ENCODE results near the gene GPC5. TPM values are rescaled to one million over a fixed set of nuclear protein-coding genes. Genes with fewer than 3 reads are reported as not detected.

The GPC5 gene
- polyA plus RNA-seq, 2 of the 4 experiments (the other 2 are of a cell fraction): not detected

- FAIRE-seq: no peak
- H3K27ac ChIP-seq: no peak overlapping the region
- ATAC-seq: no peak
- H3K4me2 ChIP-seq: no peak overlapping the region
- TF ChIP-seq BHLHE40 (IDR thresholded peaks at IDR 0.05; ENCODE audit: low read depth, low read length) (no peak), MAZ (IDR thresholded peaks at IDR 0.05; ENCODE audit: borderline replicate concordance, low read depth, low read length) (no peak), ZFP36 (IDR thresholded peaks at IDR 0.05; ENCODE audit: borderline replicate concordance, partially characterized antibody) (no peak), ESRRA (IDR thresholded peaks at IDR 0.05; ENCODE audit: borderline replicate concordance, low read length) (no peak), POLR2AphosphoS2 (conservative IDR thresholded peaks at IDR 0.05; ENCODE audit: low read length) (no peak), KDM1A (IDR thresholded peaks at IDR 0.05; ENCODE audit: low read depth) (no peak), GATA3 (IDR thresholded peaks at IDR 0.05; ENCODE audit: borderline replicate concordance) (no peak), HES2 (IDR thresholded peaks at IDR 0.05) (no peak), RCOR1 (IDR thresholded peaks at IDR 0.05; ENCODE audit: low read depth, low read length) (no peak), RAD21 (conservative IDR thresholded peaks at IDR 0.05 in 1 of 2, IDR thresholded peaks at IDR 0.05 in 1 of 2) (no peak), JUN (IDR thresholded peaks at IDR 0.05) (no peak), PHF8 (IDR thresholded peaks at IDR 0.05; ENCODE audit: borderline replicate concordance, low read depth) (no peak)
- ChIA-PET POLR2A (no interaction called here), CTCF (no interaction called here)
- H3K9me3 ChIP-seq: no peaks in the 10 kb centered on the region; the same call in 2 of the 3 replicates
- WGBS (ENCODE audit: missing lambda C conversion rate): 0% methylated on average over 1 of the region's 1 CpG
- DNase-seq (ENCODE audit: low read depth in 1 of 2, low spot score in 1 of 2): no peak
- H3K4me1 ChIP-seq: no peaks in the 10 kb centered on the region
- H3K4me3 ChIP-seq: no peak overlapping the region
These were observed 562.5 kb downstream of the GPC5 start for GRCh38 chr13:91960947-91961346.

DNA sequence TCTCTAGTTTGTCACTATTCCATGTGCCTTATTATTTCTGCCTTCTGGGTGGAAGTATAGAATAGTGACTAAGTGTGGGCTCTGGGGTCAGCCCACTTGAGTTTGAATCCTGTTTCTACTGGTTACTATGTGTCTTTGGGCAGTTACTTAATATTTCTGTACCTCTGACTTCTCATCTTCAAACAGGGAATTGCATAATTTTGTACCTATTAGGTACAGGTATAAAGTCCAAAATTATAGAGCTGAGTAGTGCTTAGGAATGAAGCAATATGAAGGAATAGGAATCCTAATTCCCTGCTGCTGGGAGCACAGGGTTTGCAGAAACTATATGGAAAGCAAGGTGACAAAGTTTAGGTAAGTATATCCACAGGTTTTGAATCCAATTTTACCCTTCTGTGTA, 564.5 kb downstream of the GPC5 start:
- Histone ChIP-seq H3K4me1 (no peaks in the 10 kb centered on the region), H3K4me2 (no peak overlapping the region), H3K9me3 (no peaks in the 10 kb centered on the region), H3K4me3 (no peak overlapping the region), H3K27ac (no peak overlapping the region)
- CTCF ChIA-PET: no interaction called here
- TF ChIP-seq RAD21 (conservative IDR thresholded peaks at IDR 0.05 in 1 of 2, IDR thresholded peaks at IDR 0.05 in 1 of 2): no peak
- no peak for TF ChIP-seq HOXB13 (CRISPR knock-in tag; IDR thresholded peaks at IDR 0.05; ENCODE audit: low read depth)
- TF ChIP-seq, protein P1, sequence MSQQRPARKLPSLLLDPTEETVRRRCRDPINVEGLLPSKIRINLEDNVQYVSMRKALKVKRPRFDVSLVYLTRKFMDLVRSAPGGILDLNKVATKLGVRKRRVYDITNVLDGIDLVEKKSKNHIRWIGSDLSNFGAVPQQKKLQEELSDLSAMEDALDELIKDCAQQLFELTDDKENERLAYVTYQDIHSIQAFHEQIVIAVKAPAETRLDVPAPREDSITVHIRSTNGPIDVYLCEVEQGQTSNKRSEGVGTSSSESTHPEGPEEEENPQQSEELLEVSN (IDR thresholded peaks at IDR 0.05; ENCODE audit: borderline replicate concordance, low read depth): no peak
- TF ChIP-seq ZSCAN20 (CRISPR knock-in tag; IDR thresholded peaks at IDR 0.05): no peak
- TF ChIP-seq POLR2A (IDR thresholded peaks at IDR 0.05; ENCODE audit: low read length): no peak
- TF ChIP-seq HOXB5 (CRISPR knock-in tag; IDR thresholded peaks at IDR 0.05): no peak
- no peak for TF ChIP-seq MAZ (IDR thresholded peaks at IDR 0.05; ENCODE audit: borderline replicate concordance, low read depth, low read length)
- TF ChIP-seq, protein P2, sequence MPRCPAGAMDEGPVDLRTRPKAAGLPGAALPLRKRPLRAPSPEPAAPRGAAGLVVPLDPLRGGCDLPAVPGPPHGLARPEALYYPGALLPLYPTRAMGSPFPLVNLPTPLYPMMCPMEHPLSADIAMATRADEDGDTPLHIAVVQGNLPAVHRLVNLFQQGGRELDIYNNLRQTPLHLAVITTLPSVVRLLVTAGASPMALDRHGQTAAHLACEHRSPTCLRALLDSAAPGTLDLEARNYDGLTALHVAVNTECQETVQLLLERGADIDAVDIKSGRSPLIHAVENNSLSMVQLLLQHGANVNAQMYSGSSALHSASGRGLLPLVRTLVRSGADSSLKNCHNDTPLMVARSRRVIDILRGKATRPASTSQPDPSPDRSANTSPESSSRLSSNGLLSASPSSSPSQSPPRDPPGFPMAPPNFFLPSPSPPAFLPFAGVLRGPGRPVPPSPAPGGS (IDR thresholded peaks at IDR 0.05): no peak
- POLR2A ChIA-PET: no interaction called here
- FAIRE-seq (no peak), ATAC-seq (no peak), DNase-seq (ENCODE audit: low read depth in 1 of 2, low spot score in 1 of 2) (no peak)

DNA sequence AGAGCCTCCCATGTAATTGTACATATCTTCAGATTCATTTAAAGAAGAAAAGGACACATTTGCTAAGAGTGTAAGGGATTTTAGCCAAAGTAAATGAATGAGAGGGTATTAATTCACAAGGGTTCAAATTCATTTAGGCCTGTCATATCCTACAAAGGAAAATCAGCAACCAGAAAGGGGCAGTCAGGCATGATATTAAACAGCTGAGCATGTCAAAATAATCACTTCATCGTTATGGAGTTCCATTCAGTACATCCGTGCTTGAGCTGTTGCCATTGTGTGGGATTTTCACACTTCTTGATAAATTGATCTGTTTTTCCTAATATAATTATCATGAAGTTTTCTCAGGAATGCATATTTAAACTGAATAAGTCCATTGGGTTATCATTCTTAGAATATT, 567.1 kb downstream of the GPC5 start:
- TF ChIP-seq CBX8 (IDR thresholded peaks at IDR 0.05) (no peak), SREBF2 (IDR thresholded peaks at IDR 0.05) (no peak), CHD4 (IDR thresholded peaks at IDR 0.05; ENCODE audit: borderline replicate concordance) (no peak), MAX (IDR thresholded peaks at IDR 0.05) (no peak), MAZ (IDR thresholded peaks at IDR 0.05; ENCODE audit: borderline replicate concordance, low read depth, low read length) (no peak), FOSL2 (IDR thresholded peaks at IDR 0.05) (no peak), FOSL2 (CRISPR knock-in tag; IDR thresholded peaks at IDR 0.05) (no peak), GATA3 (IDR thresholded peaks at IDR 0.05; ENCODE audit: borderline replicate concordance) (no peak), USF2 (IDR thresholded peaks at IDR 0.05) (no peak), ZC3H11A (IDR thresholded peaks at IDR 0.05) (no peak), PHF8 (IDR thresholded peaks at IDR 0.05; ENCODE audit: borderline replicate concordance, low read depth) (no peak)
- TF ChIP-seq, protein P3, sequence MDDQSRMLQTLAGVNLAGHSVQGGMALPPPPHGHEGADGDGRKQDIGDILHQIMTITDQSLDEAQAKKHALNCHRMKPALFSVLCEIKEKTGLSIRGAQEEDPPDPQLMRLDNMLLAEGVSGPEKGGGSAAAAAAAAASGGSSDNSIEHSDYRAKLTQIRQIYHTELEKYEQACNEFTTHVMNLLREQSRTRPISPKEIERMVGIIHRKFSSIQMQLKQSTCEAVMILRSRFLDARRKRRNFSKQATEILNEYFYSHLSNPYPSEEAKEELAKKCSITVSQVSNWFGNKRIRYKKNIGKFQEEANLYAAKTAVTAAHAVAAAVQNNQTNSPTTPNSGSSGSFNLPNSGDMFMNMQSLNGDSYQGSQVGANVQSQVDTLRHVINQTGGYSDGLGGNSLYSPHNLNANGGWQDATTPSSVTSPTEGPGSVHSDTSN (IDR thresholded peaks at IDR 0.05): no peak

More for the DNA sequence above, 567.1 kb downstream of the GPC5 start:
- FAIRE-seq (no peak), DNase-seq (ENCODE audit: low read depth in 1 of 2, low spot score in 1 of 2) (no peak), ATAC-seq (no peak)
- ChIA-PET POLR2A (no interaction called here), CTCF (no interaction called here)
- Histone ChIP-seq H3K4me2 (no peak overlapping the region), H3K4me1 (no peaks in the 10 kb centered on the region), H3K27ac (no peak overlapping the region), H3K9me3 (no peaks in the 10 kb centered on the region), H3K4me3 (no peak overlapping the region)
- 21% methylated on average over 2 of the region's 2 CpGs for WGBS (ENCODE audit: missing lambda C conversion rate)

Measured in A549 (cell line).